ENCODE measurements around the gene GADD45A. TPM values are rescaled to one million over a fixed set of nuclear protein-coding genes. Genes with fewer than 3 reads are reported as not detected.
A peak's percentile ranks its signal among the peaks of the same experiment; 100 is the strongest.

GADD45A gene
- total and polyA plus RNA-seq, 4 donors: 26.3 to 57.9 (median 33.4) TPM

GRCh38 chr1:67713057-67713846 is 28.3 kb downstream of the GADD45A start:
- Histone ChIP-seq H3K4me3 (ENCODE audit: low read depth in 1 of 3, low read length in 3 of 3) (no peak overlapping the region), H3K36me3 (ENCODE audit: control insufficient read depth in 4 of 4, insufficient read depth in 3 of 4, low read depth in 1 of 4, low read length in 3 of 4) (no peaks in the 10 kb centered on the region), H3K9me3 (ENCODE audit: control insufficient read depth in 4 of 4, low read length in 3 of 4) (no peaks in the 10 kb centered on the region), H3K4me1 (ENCODE audit: control insufficient read depth in 4 of 4, insufficient read depth in 4 of 4, low read length in 3 of 4) (peaks cover 0 to 33% (median 21%) of the 10 kb centered on the region in 4 donors), H3K9ac (ENCODE audit: low read depth in 1 of 2, low read length in 2 of 2) (no peak overlapping the region), H3K27ac (ENCODE audit: low read depth in 1 of 2, low read length in 2 of 2) (no peak overlapping the region), H3K27me3 (ENCODE audit: control insufficient read depth in 4 of 4, insufficient read depth in 4 of 4, low read length in 3 of 4) (no peaks in the 10 kb centered on the region)
- DNase-seq (ENCODE audit: low spot score): no peak
- WGBS: 82% methylated on average over 6 of the region's 6 CpGs
- TF ChIP-seq EGR1 (IDR thresholded peaks at IDR 0.05; ENCODE audit: low read depth in 2 of 2) (no peak), HNF4G (IDR thresholded peaks at IDR 0.05) (no peak), NR2F2 (IDR thresholded peaks at IDR 0.05) (no peak), FOXA1 (IDR thresholded peaks at IDR 0.05) (no peak), RXRA (IDR thresholded peaks at IDR 0.05) (no peak), REST (IDR thresholded peaks at IDR 0.05) (no peak), YY1 (IDR thresholded peaks at IDR 0.05) (no peak), HNF4A (conservative IDR thresholded peaks at IDR 0.05) (no peak), GABPA (IDR thresholded peaks at IDR 0.05 in 1 of 2, conservative IDR thresholded peaks at IDR 0.05 in 1 of 2) (no peak), CTCF (IDR thresholded peaks at IDR 0.05; ENCODE audit: low read depth, low read length, missing input control) (no peak), SP1 (IDR thresholded peaks at IDR 0.05) (no peak), JUND (IDR thresholded peaks at IDR 0.05) (no peak), FOXA2 (IDR thresholded peaks at IDR 0.05) (no peak), ATF3 (IDR thresholded peaks at IDR 0.05) (no peak)
- TF ChIP-seq, protein P1, sequence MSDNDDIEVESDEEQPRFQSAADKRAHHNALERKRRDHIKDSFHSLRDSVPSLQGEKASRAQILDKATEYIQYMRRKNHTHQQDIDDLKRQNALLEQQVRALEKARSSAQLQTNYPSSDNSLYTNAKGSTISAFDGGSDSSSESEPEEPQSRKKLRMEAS (IDR thresholded peaks at IDR 0.05): no peak

DNA sequence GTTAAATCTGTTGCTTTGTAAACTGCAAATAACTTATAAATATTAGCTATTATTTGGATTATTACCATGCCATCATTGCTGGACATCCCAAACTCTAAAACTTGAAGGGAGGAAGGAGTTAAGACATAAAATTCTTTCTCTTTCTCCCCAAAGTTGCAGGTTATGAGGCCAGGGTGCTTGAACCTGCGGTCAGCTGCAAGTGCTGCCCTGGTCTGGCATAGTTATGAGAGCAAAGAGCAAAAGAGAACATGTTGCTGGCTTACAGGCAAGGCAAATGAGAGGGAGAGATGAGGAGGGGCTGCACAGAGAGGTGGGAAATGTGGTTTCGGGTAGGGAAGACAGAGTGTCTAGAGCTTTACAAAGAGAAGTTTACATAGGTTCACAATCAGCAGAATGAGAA is 30.8 kb downstream of the GADD45A start:
- WGBS: 54% methylated on average over 2 of the region's 2 CpGs
- Histone ChIP-seq H3K4me3 (ENCODE audit: low read depth in 1 of 3, low read length in 3 of 3) (no peak overlapping the region), H3K9ac (ENCODE audit: low read depth in 1 of 2, low read length in 2 of 2) (no peak overlapping the region), H3K27me3 (ENCODE audit: control insufficient read depth in 4 of 4, insufficient read depth in 4 of 4, low read length in 3 of 4) (no peaks in the 10 kb centered on the region), H3K4me1 (ENCODE audit: control insufficient read depth in 4 of 4, insufficient read depth in 4 of 4, low read length in 3 of 4) (peaks cover 3 to 33% (median 21%) of the 10 kb centered on the region in 4 donors), H3K9me3 (ENCODE audit: control insufficient read depth in 4 of 4, low read length in 3 of 4) (no peaks in the 10 kb centered on the region), H3K27ac (ENCODE audit: low read depth in 1 of 2, low read length in 2 of 2) (peak overlapping the region in 1 of 2 donors; percentile 5), H3K36me3 (ENCODE audit: control insufficient read depth in 4 of 4, insufficient read depth in 3 of 4, low read depth in 1 of 4, low read length in 3 of 4) (no peaks in the 10 kb centered on the region)
- peak in 1 of 2 donors; percentile 23 for TF ChIP-seq RAD21 (IDR thresholded peaks at IDR 0.05)
- TF ChIP-seq HNF4A (conservative IDR thresholded peaks at IDR 0.05): peak; percentile 57 to 64
- no peak for TF ChIP-seq FOXA1 (IDR thresholded peaks at IDR 0.05)
- TF ChIP-seq RXRA (IDR thresholded peaks at IDR 0.05): peak; percentile 96
- TF ChIP-seq SP1 (IDR thresholded peaks at IDR 0.05): peak; percentile 53
- DNase-seq (ENCODE audit: low spot score): no peak
